NCI-H526 (cell line): ENCODE data around the gene HDDC3.
"Not testable (repeated sequence)": the region's sequence is repeated elsewhere in the genome, so short reads cannot be mapped to it uniquely, and the experiment has no call there.

ENCODE experiments used
- DNase-seq, 2 experiments: peaks; one replicate each; lab custom pipeline; 2025; lab: John Stamatoyannopoulos, UW

HDDC3 gene

DNA sequence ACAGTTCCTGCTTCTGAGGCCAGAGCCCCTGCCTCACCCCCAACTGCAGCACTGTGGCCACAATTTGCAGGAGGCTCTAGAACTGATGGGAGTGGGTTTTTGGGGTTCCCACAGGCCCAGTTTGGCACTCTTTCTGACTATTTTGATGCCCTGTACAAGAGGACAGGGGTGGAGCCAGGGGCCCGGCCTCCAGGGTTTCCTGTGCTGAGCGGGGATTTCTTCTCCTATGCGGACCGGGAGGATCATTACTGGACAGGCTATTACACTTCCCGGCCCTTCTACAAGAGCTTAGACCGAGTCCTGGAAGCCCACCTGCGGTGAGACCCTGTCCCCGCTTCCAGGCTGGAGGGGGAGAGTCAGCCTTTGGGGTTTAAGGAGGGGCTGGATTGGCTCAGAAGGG, 22.4 kb downstream of the HDDC3 start:
- DNase-seq, result no peak

DNA sequence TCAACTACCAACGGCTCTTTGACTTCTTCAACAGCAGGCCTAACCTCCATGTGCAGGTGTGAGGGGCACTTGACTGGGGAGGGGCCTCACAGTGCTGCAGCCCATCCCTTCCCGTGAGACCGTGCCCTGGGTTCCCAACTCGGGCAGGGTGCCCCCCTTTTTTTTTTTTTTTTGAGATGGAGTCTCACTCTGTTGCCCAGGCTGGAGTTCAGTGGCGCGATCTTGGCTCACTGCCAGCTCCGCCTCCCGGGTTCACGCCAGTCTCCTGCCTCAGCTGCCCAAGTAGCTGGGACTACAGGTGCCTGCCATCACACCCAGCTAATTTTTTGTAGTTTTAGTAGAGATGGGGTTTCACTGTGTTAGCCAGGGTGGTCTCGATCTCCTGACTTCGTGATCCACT, 22.9 kb downstream of the HDDC3 start:
- DNase-seq, result not testable (repeated sequence)

DNA sequence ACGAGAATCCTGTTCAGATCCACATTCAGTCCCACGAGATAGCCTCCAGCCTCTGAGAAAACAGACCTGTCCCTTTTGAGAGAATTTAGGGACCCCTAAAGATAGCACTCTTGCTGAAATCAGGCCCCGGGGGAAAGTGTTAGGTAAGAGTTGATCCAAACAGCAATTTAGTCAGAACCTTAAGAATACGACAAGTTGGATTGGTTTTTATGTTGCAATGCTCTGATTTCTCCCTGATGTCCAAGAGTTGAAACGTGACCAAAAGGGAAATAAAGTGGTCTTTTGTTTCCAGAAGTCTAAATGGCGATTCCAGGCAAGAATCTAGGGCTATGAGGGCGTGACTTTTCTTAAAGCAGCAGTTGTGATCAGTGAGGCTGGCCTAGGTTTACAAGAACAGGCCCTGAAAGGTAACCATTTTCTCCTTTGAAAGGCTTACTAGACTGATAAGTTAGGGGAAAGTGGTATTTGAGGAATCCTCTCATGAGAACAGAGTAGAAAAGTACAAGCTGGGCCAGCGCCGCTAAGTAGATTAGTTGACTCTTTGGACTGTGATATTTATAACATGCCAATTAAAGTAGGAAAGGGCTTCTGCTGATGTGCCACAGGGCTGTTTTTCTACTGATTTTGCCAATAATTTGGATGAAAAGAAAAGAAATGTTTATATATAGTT, 24.4 kb downstream of the HDDC3 start:
- DNase-seq, result no peak

DNA sequence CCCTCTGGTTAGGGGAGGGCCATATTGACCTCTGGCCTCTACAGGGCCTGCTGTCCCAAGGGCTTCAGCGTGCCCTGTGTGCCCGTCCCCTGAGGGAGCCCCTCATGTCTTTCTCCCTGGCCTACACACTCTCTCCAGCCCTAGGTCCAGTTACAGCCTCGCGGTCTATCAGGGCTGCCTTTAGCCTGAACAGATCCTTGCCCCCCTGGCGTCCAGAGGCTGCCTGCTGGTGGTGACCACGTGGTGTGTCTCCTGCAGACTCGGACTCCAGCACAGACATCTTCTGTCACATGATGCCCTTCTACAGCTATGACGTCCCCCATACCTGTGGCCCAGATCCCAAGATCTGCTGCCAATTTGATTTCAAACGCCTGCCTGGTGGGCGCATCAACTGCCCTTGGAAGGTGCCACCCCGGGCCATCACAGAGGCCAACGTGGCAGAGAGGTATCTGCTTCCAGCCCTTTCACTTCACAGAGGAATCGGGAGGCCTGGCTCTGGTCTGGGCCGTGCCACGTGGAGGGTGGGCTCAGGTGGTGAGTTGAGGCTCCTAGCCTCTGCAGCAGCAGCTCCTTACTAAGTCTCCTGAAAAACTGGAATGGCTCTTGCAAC, 25.2 kb downstream of the HDDC3 start:
- DNase-seq, result no peak

GRCh38 chr15:90906181-90906849, 26.0 kb downstream of the HDDC3 start:
- DNase-seq, result no peak

- DNase-seq, result no peak
Observed at GRCh38 chr15:90905306-90906180, 26.8 kb downstream of the HDDC3 start.

DNA sequence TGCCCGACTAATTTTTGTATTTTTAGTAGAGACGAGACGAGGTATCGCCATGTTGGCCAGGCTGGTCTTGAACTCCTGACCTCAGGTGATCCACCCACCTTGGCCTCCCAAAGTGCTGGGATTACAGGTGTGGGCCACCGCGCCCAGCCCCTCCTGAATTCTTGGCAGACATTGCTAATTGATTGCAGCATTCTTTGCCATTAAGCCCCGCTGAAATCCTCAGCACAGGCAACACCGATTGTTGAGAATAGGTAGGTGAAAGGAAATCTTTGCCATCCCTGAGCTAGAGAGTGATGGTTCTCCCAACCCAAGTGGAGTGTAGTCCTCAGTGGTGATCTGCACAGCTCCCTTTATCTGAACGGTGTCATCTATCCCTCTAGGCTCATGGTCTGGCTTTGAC, 27.6 kb downstream of the HDDC3 start:
- DNase-seq, result no peak

GRCh38 chr15:90903733-90904536, 28.4 kb downstream of the HDDC3 start:
- DNase-seq, result peak; percentile 92

DNA sequence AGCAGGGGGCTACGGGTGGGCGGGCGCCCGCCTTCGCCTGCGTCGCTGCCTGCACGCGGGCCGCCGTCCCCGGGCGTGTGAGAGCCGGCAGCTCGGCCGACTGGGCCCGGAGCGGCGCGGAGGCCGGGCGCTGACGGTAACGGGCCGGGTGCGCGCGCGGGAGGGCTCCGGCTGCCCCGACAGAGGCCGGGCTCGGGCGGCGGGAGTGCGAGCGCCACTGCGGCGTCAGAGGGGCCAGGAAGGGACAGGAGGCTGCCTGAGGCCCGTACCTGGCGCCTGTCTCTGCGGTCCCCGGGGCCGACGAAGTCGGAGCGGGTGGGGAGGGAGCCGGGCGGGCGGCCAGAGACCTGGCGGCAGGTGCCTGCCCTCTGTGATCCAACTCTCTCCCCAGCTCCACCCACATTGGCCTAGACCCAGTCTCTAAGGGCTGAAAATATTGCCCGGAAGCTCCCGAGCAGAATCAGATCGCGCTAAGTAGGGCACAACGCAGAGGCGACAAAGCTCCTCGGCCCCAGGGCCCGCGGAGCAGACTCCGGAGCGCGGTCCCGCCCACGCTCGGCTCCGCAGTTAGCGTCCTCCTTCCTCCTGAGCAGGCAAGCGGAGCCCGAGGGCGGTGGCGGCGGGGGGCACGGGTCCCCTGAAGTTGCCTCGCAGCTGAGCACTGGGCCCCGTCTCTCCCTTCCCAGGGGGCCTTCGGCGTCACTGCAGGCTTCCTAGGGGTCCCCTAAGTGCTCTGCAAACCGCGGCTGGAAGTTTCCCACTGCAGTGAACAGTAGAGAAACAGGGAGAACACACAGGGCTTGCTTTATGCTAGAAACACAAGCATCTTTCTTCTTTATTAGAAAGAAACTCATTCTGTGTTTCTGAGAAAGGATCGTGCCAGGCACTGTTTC, 29.3 kb downstream of the HDDC3 start, which contains the start of gene MAN2A2:
MAN2A2 (plus strand) TSS at position 463 of the 893 bp plus-strand sequence. CDS start 906 bp downstream, outside the sequence.
- peak in 1 of 2 experiments; percentile 72 for DNase-seq

GRCh38 chr15:90902040-90902839, 30.1 kb downstream of the HDDC3 start:
- peak; percentile 54 to 89 for DNase-seq

- peak in 1 of 2 experiments; percentile 55 for DNase-seq
Observed at GRCh38 chr15:90901175-90902039, 30.9 kb downstream of the HDDC3 start.

GRCh38 chr15:90897131-90897655, 35.2 kb downstream of the HDDC3 start:
- DNase-seq, result not testable (repeated sequence)

DNA sequence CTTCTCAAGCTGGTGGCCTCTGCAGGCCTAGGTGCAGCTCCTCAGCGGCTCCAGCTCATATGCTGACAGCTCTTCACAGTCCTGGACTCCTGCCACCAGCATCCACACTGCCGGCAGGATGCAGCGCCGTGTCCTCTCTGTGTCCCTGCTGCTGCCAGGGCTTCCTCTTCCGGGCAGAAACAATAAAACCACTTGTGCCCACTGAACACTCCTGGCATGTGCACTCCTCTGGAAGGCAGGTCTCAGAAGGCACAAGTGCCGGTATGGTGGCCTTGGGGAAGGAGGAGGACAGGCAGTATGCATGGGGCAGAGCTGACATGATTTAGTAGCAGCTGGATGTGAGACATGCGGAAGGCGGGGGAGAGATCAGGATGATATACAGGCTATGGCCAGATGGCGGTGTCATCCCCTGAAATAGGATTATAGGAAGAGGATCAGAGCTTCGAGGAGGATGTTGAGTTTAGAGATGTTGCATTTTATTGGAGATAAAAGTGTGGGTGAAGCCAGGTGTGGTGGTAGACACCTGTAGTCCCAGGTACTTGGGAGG, 36.7 kb downstream of the HDDC3 start:
- DNase-seq, result peak in 1 of 2 experiments; percentile 12

- no peak for DNase-seq
Observed at GRCh38 chr15:90893175-90894090, 38.9 kb downstream of the HDDC3 start.

DNA sequence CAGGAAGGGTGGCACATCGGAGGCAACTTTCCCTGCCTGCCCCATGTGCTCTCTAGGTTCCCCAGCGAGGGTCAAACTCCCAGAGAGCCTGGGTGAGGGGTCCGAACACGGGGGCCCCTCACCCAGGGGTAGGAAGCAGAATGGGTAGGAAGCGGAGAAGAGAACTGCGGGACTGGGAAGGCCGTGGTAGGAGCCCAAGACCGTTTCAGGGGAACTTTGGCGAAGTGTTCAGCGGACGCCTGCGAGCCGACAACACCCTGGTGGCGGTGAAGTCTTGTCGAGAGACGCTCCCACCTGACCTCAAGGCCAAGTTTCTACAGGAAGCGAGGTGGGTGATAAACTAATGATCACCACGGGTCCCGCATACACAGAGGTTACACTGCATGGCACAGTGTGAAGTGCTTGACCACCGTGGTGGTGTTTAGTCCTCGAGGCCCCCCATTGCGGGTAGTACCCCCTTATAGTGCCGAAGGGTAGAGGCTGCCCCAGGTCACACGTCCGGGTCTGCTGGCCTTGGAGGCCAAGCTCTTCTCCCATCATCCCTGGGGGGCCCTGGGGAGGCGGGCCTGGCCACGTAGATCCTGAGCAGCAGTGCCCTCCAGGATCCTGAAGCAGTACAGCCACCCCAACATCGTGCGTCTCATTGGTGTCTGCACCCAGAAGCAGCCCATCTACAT, 39.7 kb downstream of the HDDC3 start:
- DNase-seq, result no peak

- DNase-seq, result no peak
Observed at GRCh38 chr15:90892023-90892422, 40.3 kb downstream of the HDDC3 start.
